OCI-LY1 (cell line): ENCODE results near the gene PPP1R14B.

Experiments
- CTCF ChIP-seq: fragments of 200-600 bp; sonication (generic), shearing (Covaris generic); IDR thresholded peaks from 2 replicates; pipeline ENCODE4 v1.5.1; 2017; ENCODE audit warnings: mild to moderate bottlenecking, antibody characterized with exemption, low read length, moderate library complexity, mixed read lengths
- EZH2 ChIP-seq: fragments of 200-600 bp; sonication (generic), shearing (Covaris generic); IDR thresholded peaks from 2 replicates; pipeline ENCODE4 v1.8.0; 2017; ENCODE audit warnings: borderline replicate concordance, mixed run types, mild to moderate bottlenecking, antibody characterized with exemption, low read length, moderate library complexity, mixed read lengths

- TF ChIP-seq CTCF (no peak), EZH2 (no peak)
These were observed 41.1 kb upstream of the PPP1R14B start for GRCh38 chr11:64287676-64288352.
